Lung microvascular endothelial cell (primary cell): Measurements from ENCODE around the gene GPX7. TPM values are rescaled to one million over a fixed set of nuclear protein-coding genes. Genes with fewer than 3 reads are reported as not detected.

Experiments
- DNase-seq, 2 donors: peaks; one replicate each; pipeline versions ENCODE4 v3.0.0 to v3.0.0-alpha.2; 2010; ENCODE audit warnings: low read depth in 2 of 2
- total RNA-seq: library from RNA; depleted of rRNA; stranded (reverse); fragments of >200 nt; gene quantifications from 2 replicates; pipeline ENCODE4 v1.2.1, GENCODE V29; 2014

GPX7 gene
- total RNA-seq, 1 donor from 2014 or later, result 5.6 TPM

DNA sequence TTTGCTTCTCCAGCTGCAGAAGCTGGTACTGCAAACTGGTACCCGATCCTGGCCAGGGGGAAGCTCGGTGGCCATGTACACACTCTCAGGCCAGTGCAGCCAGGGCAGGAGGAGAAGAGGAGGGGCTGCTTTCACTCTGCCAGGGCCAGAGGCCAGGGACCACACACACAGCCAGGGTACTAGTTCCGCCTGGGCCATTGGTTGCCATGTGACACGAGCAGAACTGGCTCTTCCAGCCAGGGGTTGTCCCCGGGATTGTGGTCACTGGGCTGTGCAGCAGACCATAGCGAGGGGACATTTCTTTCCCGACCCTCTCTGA, 27.1 kb downstream of the GPX7 start:
- peak in 1 of 2 donors; percentile 4 for DNase-seq

DNA sequence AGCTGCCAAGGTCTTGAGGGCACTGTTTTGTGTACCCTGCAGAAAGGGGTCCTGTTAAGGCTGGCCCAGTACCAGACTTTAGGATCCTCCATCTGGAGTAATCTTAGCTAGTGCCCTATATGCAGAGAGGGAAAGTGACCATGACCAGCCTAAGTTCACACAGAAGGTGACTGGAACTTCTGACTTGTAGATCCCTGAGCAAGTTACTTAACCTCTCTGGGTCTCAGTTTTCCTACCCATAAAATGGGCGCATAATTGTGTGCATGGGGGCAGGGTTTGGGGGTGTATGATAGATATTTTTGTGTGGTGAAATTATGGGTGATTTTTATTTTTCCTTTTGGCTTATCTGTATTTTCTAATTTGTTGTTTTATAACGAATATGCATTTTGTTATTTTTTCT, 27.5 kb downstream of the GPX7 start:
- DNase-seq, result no peak

DNA sequence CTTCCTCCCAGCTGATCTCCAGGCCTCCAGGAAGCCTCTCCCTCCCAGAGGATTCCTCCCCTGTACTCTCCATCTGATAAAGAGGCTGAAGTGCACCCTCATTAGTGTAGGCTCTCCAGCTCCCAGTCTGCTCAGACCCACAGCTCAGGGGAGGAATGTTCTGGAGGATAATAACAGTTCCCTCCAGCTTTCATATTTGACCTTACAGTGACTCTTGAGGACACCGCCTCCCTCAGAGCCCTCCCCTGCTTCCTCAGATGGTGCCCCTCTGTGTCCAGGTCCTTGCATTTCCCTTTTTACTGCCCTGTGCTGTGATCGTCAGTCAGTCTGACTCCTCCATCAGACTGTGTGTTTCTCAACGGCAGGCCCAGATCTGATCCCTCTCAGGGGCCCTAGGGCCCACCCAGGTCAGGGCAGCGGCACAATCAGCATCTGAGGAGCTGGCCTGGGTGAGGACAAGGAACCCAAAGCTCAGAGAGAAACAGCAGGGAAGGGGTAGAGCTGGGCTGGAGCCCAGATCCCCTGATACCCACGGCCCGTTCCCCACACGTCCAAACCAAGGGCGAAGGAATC, 29.7 kb downstream of the GPX7 start:
- no peak for DNase-seq

DNA sequence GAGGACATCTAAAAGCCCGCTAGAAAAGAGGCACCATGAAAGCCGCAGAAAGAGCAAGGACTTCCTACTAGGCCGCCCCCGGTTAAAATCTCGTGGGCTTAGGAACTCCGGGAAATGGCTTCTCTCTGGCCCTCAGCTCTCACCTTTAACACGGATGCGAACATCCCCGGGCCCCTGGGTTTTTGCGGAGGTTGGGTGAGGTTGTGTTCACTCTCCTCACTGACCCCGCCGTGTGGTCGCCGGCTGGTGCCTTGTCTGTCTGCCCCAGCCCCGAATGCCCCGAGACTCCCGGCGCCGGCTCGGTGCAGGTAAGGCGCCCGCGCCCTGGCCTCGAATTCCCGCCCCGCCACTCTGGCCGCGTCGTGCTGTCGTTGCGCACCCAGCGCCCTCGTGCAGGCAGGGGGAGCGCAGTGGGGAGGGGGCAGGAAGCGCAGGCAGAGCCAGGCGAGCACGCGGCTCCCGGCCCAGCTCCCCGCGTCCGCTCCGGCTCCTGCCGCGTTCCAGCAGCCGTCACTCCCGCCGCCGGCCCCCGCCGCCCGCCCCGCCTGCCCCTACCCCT, 30.6 kb downstream of the GPX7 start, which contains the start of gene SHISAL2A:
SHISAL2A (plus strand) TSS at position 437 of the 559 bp plus-strand sequence. CDS start 326 bp downstream, outside the sequence.
- DNase-seq, result peak; percentile 26 to 58

DNA sequence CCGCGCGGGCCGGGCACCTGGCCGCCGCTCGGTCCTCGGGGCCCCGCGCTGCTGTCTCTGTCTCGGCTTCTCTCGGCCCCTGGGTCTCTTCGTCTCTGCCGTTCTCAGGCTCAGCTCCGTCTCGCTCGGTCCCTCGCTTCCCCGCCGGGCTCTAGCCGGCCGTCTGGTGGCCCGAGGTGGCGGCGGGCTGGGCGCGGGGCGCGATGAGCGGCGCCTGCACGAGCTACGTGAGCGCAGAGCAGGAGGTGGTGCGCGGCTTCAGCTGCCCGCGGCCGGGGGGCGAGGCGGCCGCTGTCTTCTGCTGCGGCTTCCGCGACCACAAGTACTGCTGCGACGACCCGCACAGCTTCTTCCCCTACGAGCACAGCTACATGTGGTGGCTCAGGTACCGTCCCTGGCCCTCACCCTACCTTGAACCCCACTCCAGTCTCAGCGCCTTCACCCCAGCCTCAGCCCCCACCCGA, 31.2 kb downstream of the GPX7 start:
- DNase-seq, result peak in 1 of 2 donors; percentile 19

DNA sequence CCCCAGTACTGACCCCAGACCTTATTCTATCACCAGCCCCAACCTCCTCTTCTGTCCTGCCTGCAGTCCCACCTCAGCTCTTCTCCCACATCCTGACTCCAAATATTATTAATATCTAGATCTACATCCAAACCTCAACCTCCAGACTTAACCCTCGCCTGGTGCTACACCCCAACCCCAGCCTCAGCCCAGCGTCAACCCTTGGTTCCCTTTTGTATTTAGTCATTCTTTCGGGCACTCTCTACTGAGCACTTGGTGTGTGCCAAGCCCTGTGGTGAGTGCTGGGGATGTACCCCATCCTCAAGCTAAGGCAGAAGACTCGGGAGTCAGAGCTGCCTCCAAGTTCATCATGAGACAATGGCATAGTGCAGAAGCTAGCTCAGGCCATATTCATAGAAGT, 31.9 kb downstream of the GPX7 start:
- no peak for DNase-seq

DNA sequence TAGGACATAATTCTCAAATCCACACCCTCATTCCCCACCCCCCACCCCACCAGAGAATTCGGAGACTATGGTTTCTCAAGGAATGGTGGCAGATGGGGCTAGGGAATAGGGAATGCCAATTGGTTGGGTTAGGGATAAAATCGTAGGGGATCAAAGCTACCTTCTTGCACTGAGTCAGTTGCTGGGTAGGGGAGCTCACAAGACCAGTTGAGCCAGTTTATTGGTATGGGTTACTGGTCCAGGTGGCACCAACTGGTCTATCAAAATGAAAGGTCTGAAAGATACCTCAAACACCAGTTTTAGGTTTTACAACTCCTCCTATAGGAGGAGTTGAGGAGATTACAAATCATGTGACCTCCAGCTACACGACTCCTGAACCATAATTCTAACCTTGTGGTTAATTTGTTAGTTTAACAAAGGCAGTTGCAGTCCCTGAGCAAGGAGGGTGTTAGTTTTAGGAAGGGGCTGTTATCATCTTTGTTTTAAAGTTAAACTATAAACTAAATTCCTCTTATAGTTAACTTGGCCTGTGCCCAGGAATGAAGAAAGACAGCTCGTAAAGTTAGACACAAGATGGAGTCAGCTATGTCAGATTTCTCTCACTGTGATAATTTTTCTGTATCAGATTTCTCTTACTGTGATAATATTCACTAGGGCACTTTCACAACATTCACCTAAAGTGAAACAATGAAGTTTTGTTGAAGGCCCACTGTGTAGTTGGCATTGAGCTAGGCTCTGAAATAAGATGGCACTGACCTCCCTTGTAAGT, 33.3 kb downstream of the GPX7 start:
- no peak for DNase-seq

DNA sequence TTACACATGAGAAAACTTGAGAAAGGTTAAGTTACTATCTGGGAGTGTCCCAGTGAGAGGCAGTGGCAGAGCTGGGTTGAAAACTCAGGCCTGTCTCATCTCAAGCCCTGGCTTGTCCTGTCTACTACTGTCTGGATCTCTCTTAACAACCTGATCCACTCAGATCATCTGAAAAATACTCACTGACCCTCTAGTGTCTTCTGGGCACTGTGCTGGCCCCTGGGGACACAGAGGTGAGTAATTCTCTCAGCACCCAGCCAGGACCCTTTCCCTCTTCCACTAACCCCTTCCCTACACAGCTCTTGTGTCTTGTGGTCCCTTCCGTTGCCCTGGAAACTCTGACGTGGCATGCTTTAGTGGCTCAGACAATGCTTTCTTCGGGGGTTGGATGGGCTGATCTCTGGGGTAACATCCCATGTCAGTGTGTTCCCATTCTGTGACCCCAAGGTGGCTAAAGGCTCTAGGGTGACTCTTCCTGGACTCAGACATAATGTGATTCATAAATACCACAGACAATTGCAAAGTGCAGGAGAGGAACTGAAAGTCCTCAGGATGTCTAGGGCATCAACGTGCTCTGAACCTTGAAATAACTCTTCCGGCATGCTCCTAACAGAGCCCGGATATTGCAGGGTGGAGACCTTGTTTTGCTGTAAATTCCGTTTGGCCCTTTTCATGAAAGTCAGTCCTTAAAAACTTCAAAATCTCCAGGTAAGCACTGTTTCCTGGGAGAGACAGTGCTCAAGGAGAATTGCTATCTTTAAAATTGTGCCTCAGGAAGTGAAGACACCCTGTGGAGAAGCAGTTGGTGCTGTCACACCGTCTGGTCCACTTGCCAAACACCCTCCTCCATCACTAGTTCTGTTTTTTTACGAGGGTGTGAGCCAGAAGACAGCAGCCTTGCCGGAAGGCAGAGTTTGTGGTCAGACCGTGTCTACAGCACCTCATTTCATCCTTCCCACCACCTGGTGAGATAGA, 34.8 kb downstream of the GPX7 start:
- no peak for DNase-seq

DNA sequence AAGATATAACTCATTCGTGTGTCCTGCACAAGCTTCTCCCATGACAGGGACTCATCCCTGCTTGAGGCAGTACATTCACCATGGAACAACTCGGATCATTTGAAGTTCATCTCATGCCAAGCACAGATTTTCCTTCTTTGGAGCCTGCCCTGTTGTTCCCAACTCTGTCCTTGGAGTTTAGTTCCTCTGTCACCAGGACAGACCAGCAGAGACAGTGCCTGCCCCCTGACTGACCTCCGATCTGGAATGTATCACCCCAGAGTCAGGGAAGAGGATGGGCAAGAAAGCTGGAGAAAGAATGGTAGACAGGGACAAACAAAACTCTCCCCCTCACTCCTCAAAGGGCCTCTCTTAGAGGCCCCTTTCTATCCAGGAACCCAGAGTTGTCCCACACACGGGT, 35.8 kb downstream of the GPX7 start:
- no peak for DNase-seq

DNA sequence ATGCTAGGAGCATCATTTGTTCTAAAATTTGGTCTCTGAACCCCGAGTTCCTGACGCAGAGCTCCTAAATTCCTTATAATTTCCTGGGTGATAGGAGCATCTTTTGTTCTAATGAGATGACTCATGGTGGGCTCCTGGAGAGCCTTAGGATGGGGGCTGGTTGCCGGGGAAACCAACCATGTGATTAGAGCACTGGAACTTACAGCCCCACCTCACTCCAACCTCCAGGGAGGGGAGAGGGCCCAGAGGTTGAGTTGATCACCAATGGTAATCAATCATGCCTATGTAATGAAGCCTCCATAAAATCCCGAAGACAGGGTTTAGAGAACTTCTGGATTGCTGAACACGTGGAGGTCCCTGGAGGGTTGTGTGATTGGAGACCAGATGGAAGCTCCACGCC, 38.5 kb downstream of the GPX7 start:
- DNase-seq, result no peak

DNA sequence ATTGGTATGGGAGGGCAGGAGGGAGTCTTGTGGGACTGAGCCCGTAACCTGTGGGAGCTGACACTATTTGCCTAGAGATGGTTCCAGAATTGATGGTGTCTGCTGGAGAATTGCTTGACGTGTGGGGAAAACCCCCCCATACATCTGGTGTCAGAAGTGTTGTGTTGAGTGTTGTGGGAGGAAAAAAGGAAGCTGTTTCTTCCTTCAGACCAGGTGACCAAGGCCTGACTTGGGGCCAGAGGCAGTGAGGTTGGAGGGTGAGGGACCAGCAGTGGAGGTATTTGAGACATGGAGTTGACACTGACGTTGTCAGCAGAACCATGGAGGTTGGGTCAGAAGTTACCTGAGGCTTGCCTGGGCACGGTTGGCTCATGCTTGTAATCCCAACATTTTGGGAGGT, 39.1 kb downstream of the GPX7 start:
- no peak for DNase-seq

DNA sequence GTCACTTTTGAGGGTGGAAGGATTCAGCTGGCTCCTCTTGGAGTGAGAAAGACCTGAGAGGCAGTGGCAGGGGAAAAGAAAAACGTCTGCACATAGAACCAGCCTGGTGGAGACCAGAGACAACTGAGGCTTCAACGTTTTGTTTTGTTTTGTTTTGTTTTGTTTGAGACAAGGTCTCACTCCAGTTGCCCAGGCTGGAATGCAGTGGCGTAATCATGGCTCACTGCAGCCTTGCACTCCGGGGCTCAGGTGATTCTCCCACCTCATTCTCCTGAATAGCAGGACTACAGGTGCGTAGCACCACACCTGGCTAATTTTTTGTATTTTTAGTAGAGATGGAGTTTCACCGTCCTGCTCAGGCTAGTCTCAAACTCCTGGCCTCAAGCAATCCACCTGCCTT, 43.1 kb downstream of the GPX7 start:
- DNase-seq, result no peak

DNA sequence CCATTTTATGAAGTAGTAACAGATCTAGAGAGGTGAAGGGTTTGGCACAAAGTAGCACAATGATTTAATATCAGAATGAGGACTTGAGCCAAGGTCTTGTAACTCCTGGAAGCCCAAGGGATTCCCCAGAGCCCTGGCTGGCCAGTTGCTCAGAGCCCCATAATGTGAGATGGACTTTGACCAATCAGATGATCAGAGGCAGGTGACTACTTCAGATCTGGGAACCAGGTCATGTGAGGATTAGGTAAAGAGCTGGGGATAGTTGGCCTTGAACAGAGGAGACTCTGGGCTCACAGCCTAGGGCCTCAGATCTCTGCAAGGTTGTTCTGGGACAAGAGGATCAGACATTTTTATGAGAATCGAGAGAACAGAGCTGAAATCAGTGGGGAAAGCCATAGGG, 49.7 kb downstream of the GPX7 start:
- DNase-seq, result no peak

DNA sequence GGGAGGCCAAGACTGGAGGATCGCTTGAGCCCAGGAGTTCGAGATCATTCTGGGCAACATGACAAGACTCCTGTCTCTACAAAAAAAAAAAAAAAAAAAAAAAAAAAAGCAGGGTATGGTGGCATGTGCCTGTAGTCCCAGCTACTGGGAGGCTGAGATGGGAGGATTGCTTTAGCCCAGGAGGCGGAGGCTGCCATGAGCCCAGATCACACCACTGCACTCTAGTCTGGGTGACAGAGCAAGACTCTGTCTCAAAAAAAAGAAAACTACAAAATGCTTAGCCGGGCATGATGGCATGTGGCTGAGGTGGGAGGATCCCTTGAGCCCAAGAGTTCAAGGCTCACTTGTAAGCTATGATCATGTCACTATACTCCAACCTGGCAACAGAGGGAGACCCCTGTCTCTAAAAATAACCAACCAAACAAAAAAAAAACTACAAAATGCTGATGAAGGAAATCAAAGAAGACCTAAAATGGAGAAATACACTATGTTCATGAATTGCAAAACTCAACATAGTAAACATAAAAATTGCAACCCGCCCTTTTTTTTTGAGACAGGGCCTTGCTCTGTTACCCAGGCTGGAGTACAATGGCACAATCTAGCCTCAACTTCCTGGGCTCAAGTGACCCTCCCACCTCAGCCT, 51.2 kb downstream of the GPX7 start:
- no peak for DNase-seq

DNA sequence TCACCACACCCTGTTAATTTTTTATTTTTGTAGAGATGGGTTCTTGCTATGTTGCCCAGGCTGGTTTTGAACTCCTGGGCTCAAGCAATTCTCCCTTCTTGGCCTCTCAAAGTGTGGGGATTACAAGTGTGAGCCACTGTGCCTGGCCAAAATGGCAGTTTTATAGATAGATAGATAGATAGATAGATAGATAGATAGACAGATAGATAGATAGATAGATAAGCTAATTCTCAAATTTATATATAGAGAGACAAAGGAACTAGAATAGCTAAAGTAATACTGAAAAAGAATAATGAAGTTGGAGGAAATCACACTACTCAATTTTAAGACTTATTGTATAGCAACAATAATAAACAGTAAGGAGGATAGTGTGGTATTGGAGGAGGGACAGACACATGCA, 51.9 kb downstream of the GPX7 start:
- no peak for DNase-seq

DNA sequence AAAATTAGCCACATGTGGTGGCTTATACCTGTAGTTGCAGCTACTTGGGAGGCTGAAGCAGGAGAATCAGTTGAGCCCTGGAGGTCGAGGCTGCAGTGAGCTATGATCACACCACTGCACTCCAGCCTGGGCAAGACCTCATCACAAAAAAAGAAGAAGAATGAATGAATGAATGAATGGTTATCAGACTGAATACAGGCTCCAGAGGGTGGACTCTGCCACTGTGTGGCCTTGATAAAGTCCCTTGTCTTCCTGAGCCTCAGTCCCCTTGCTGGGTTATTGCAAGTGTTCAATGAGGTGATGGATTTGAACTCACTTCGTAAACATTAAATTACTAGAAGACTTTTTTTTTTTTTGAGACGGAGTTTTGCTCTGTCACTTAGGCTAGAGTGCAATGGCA, 55.5 kb downstream of the GPX7 start:
- no peak for DNase-seq

Other genes starting within 250 kb of the GPX7 start
- 14.4 and 23.8 TPM in 2 replicates for gene CC2D1B, start 236.2 kb upstream of the GPX7 start, total RNA-seq
- 1.2 and 3.3 TPM in 2 replicates for gene ORC1, start 197.9 kb upstream of the GPX7 start, total RNA-seq
- 6.5 and 9.9 TPM in 2 replicates for gene PRPF38A, start 197.8 kb upstream of the GPX7 start, total RNA-seq
- gene TUT4, start 49.3 kb upstream of the GPX7 start, total RNA-seq, result 11.6 and 15.9 TPM in 2 replicates
- gene SHISAL2A, start 30.8 kb downstream of the GPX7 start, total RNA-seq, result not detected in 2 replicates
- gene COA7, start 96.0 kb downstream of the GPX7 start, total RNA-seq, result 7.0 and 7.7 TPM in 2 replicates
- 22.4 and 25.8 TPM in 2 replicates for gene ZYG11B, start 124.1 kb downstream of the GPX7 start, total RNA-seq
- under 0.01 TPM in 2 replicates for gene ZYG11A, start 240.4 kb downstream of the GPX7 start, total RNA-seq